ES-I3 (cell line): ENCODE data around the gene GNAS.
"Not testable (repeated sequence)": the region's sequence is repeated elsewhere in the genome, so short reads cannot be mapped to it uniquely, and the experiment has no call there.

Experiments used
- H3K36me3 ChIP-seq: 2 replicates; pipeline ENCODE4 v1.6.1; 2013; ENCODE audit warnings: mild to moderate bottlenecking, low read length, control low read depth, moderate library complexity; ENCODE audit not compliant: insufficient read depth
- H3K4me1 ChIP-seq: 2 replicates; pipeline ENCODE4 v1.6.1; 2013; ENCODE audit warnings: mild to moderate bottlenecking, control low read depth, low read length; ENCODE audit not compliant: insufficient read depth
- H3K9ac ChIP-seq: 2 replicates; pipeline ENCODE4 v1.6.1; 2013; ENCODE audit warnings: low read depth, mild to moderate bottlenecking, low read length, moderate library complexity
- H3K9me3 ChIP-seq: 2 replicates; pipeline ENCODE4 v1.6.1; 2013; ENCODE audit warnings: mild to moderate bottlenecking, low read length, moderate library complexity; ENCODE audit not compliant: control insufficient read depth, insufficient read depth

The GNAS gene

GRCh38 chr20:58945965-58946631, 93.6 kb downstream of the GNAS start:
- Histone ChIP-seq H3K9ac (no peak overlapping the region), H3K4me1 (no peaks in the 10 kb centered on the region)

GRCh38 chr20:58947797-58948388, 95.4 kb downstream of the GNAS start:
- not testable (repeated sequence) for H3K36me3 ChIP-seq, H3K9me3 ChIP-seq, H3K9ac ChIP-seq, H3K4me1 ChIP-seq

More at GRCh38 chr20:58945965-58946631, 93.6 kb downstream of the GNAS start:
- Histone ChIP-seq H3K9me3 (no peaks in the 10 kb centered on the region), H3K36me3 (no peaks in the 10 kb centered on the region)

- no peaks in the 10 kb centered on the region for H3K9me3 ChIP-seq
Measured at GRCh38 chr20:58950603-58951002, 98.1 kb downstream of the GNAS start.

GRCh38 chr20:58953050-58953449, 100.5 kb downstream of the GNAS start:
- H3K4me1 ChIP-seq: no peaks in the 10 kb centered on the region
- no peak overlapping the region for H3K9ac ChIP-seq
- H3K9me3 ChIP-seq: no peaks in the 10 kb centered on the region
- H3K36me3 ChIP-seq: no peaks in the 10 kb centered on the region

More at GRCh38 chr20:58950603-58951002, 98.1 kb downstream of the GNAS start:
- no peaks in the 10 kb centered on the region for H3K36me3 ChIP-seq
- no peaks in the 10 kb centered on the region for H3K4me1 ChIP-seq
- no peak overlapping the region for H3K9ac ChIP-seq

GRCh38 chr20:58956078-58956477, 103.6 kb downstream of the GNAS start:
- no peaks in the 10 kb centered on the region for H3K36me3 ChIP-seq
- H3K4me1 ChIP-seq: no peaks in the 10 kb centered on the region
- no peaks in the 10 kb centered on the region for H3K9me3 ChIP-seq
- no peak overlapping the region for H3K9ac ChIP-seq

- H3K4me1 ChIP-seq: no peaks in the 10 kb centered on the region; the same call in 1 of the 2 replicates
- no peaks in the 10 kb centered on the region for H3K9me3 ChIP-seq
- no peak overlapping the region for H3K9ac ChIP-seq
- H3K36me3 ChIP-seq: no peaks in the 10 kb centered on the region
Measured at GRCh38 chr20:58959652-58960051, 107.1 kb downstream of the GNAS start.
